Activated CD8-positive, alpha-beta T cell treated with anti-CD3 and anti-CD28 coated beads for 36 hours (primary cell): Measurements from ENCODE around the gene DNHD1. TPM values are rescaled to one million over a fixed set of nuclear protein-coding genes. Genes with fewer than 3 reads are reported as not detected.
"Not testable (repeated sequence)": the region's sequence is repeated elsewhere in the genome, so short reads cannot be mapped to it uniquely, and the experiment has no call there.

ENCODE experiments used
- ATAC-seq: fragments of 200-7000 bp; cut with Tn5 transposase; one replicate; pipeline ENCODE4 v1.10.0; 2021; ENCODE audit warnings: mild to moderate bottlenecking, moderate library complexity
- CTCF ChIA-PET: fragments of 350-600 bp; sonication (Branson Sonifier 250); formaldehyde crosslinking; loops from one replicate; lab custom pipeline; 2021; ENCODE audit warnings: antibody characterized with exemption; lab: Charles Lee
- POLR2A ChIA-PET: fragments of 350-600 bp; sonication (Branson Sonifier 250); formaldehyde crosslinking; loops from one replicate; lab custom pipeline; 2021; ENCODE audit warnings: antibody characterized with exemption; lab: Charles Lee
- DNase-seq: peaks from one replicate; pipeline ENCODE4 v3.0.0-alpha.2; 2020
- H3K27ac Mint-ChIP-seq: one replicate; pipeline ENCODE4 v1.8.0; 2021; ENCODE audit warnings: mild to moderate bottlenecking, mixed read lengths
- H3K27me3 Mint-ChIP-seq: one replicate; pipeline ENCODE4 v1.8.0; 2021; ENCODE audit warnings: mixed read lengths
- H3K36me3 Mint-ChIP-seq: one replicate; pipeline ENCODE4 v1.8.0; 2021; ENCODE audit warnings: low read depth, mixed read lengths
- H3K4me1 Mint-ChIP-seq: one replicate; pipeline ENCODE4 v1.8.0; 2021; ENCODE audit warnings: low read depth, mixed read lengths
- H3K4me3 Mint-ChIP-seq: one replicate; pipeline ENCODE4 v1.8.0; 2021; ENCODE audit warnings: mild to moderate bottlenecking, moderate library complexity, mixed read lengths
- H3K9me3 Mint-ChIP-seq: one replicate; pipeline ENCODE4 v1.8.0; 2021; ENCODE audit warnings: mixed read lengths
- CTCF ChIP-seq: fragments of 200-600 bp; IDR thresholded peaks from one replicate; pipeline ENCODE4 v1.8.0; 2022; ENCODE audit warnings: antibody characterized with exemption, mild to moderate bottlenecking
- intact Hi-C: fragments of 100-400 bp; cut with micrococcal nuclease; formaldehyde crosslinking; loops from one replicate; pipeline ENCODE4 v1.10.0; 2022
- total RNA-seq, 2 experiments: library from RNA; stranded (reverse); gene quantifications; one replicate each; pipeline ENCODE4 v1.2.3, GENCODE V29; 2021

Gene DNHD1
- total RNA-seq, 2 experiments from 2014 or later, result 27.5 to 28.2 TPM

DNA sequence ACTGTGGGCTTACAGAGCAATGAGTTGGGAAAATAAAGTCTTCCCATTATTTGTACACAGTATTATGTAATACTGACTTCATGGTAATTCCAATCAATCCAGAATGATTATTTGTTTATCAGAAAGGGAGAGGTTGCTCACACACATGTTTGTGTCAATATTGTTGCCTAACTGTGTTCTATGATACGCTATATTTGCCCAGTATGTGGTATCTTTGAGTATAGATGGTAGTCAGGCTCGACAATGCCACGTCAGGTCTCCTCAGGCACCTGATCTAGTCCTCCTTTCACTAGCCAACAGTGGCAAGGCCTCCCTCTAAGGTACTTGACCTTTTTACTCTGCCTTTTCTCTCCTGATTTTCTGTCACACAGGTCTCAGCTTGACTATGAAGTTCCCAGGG lies 5.3 kb downstream of the DNHD1 start:
- CTCF ChIA-PET, result interaction anchor here (1.8 to 1.9 kb wide), 2 partner anchors 11 to 123 kb away, joined by 5 to 14 read pairs; no protein-coding TSS in a partner anchor

GRCh38 chr11:6504166-6504565 lies 7.1 kb downstream of the DNHD1 start:
- Mint-ChIP-seq H3K27me3 (no peaks in the 10 kb centered on the region), H3K36me3 (peaks cover 19% of the 10 kb centered on the region), H3K4me3 (no peak overlapping the region), H3K9me3 (no peaks in the 10 kb centered on the region), H3K4me1 (peaks cover 4% of the 10 kb centered on the region), H3K27ac (peak overlapping the region; percentile 35)
- no peak for TF ChIP-seq CTCF
- intact Hi-C loops, result no loop called here
- ChIA-PET CTCF (interaction anchor here (1.1 to 5.9 kb wide), 13 partner anchors 9 to 252 kb away, joined by 3 to 77 read pairs (median 5); partner anchors contain the start of gene DNHD1), POLR2A (interaction anchor here (3.5 kb wide), 1 partner anchor 22 kb away, joined by 13 read pairs; the partner anchor contains the start of genes ARFIP2 and TIMM10B)
- DNase-seq (no peak), ATAC-seq (no peak)

More for the DNA sequence above, 5.3 kb downstream of the DNHD1 start:
- no peaks in the 10 kb centered on the region for H3K27me3 Mint-ChIP-seq
- H3K4me1 Mint-ChIP-seq, result peaks cover 4% of the 10 kb centered on the region
- H3K9me3 Mint-ChIP-seq, result no peaks in the 10 kb centered on the region
- no peak for TF ChIP-seq CTCF
- H3K27ac Mint-ChIP-seq, result no peak overlapping the region
- intact Hi-C loops, result no loop called here
- no peak for ATAC-seq
- H3K36me3 Mint-ChIP-seq, result peaks cover 19% of the 10 kb centered on the region
- no peak for DNase-seq
- H3K4me3 Mint-ChIP-seq, result no peak overlapping the region
- POLR2A ChIA-PET, result interaction anchor here (1.1 kb wide), 1 partner anchor 128 kb away, joined by 4 read pairs; no protein-coding TSS in a partner anchor

- H3K9me3 Mint-ChIP-seq, result no peaks in the 10 kb centered on the region
- H3K27me3 Mint-ChIP-seq, result no peaks in the 10 kb centered on the region
- ChIA-PET POLR2A (interaction anchor here (1.9 to 3.5 kb wide), 2 partner anchors 24 to 99 kb away, joined by 4 to 13 read pairs; partner anchors contain the start of genes ARFIP2, ILK and TIMM10B), CTCF (interaction anchor here (0.7 to 5.9 kb wide), 36 partner anchors 9 to 251 kb away, joined by 3 to 77 read pairs (median 5); partner anchors contain the start of genes ARFIP2, DNHD1 and TIMM10B)
- H3K27ac Mint-ChIP-seq, result no peak overlapping the region
- intact Hi-C loops, result loop anchor here (5.0 kb wide), 1 partner anchor 128 kb away; no protein-coding TSS in a partner anchor
- peaks cover 4% of the 10 kb centered on the region for H3K4me1 Mint-ChIP-seq
- no peak overlapping the region for H3K4me3 Mint-ChIP-seq
- peaks cover 21% of the 10 kb centered on the region for H3K36me3 Mint-ChIP-seq
- DNase-seq, result peak; percentile 12
- ATAC-seq, result peak; percentile 69
- peak; percentile 57 for TF ChIP-seq CTCF
Measured at GRCh38 chr11:6505577-6506240, 8.6 kb downstream of the DNHD1 start.

DNA sequence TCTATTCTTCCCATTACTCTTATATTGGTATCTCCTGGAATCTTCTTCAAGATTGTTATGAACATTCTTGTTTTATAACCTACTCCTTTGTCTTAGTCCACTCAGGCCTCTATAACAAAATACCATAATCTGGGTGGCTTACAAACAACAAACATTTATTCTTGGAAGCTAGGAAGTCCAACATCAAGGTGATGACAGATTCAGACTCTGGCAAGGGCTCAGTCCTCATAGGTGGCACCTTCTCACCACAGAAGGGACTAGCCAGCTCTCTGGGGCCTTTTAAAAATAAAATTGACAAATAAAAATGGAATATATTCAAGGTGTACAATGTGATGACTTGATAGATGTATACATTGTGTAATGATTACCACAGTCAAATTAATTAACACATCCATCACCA lies 19.8 kb downstream of the DNHD1 start:
- TF ChIP-seq CTCF, result no peak
- ATAC-seq (no peak), DNase-seq (no peak)
- Mint-ChIP-seq H3K27me3 (no peaks in the 10 kb centered on the region), H3K9me3 (no peaks in the 10 kb centered on the region), H3K27ac (no peak overlapping the region), H3K4me3 (no peak overlapping the region), H3K4me1 (no peaks in the 10 kb centered on the region), H3K36me3 (peaks cover 39% of the 10 kb centered on the region)
- CTCF ChIA-PET, result no interaction called here
- POLR2A ChIA-PET, result no interaction called here
- intact Hi-C loops, result no loop called here

DNA sequence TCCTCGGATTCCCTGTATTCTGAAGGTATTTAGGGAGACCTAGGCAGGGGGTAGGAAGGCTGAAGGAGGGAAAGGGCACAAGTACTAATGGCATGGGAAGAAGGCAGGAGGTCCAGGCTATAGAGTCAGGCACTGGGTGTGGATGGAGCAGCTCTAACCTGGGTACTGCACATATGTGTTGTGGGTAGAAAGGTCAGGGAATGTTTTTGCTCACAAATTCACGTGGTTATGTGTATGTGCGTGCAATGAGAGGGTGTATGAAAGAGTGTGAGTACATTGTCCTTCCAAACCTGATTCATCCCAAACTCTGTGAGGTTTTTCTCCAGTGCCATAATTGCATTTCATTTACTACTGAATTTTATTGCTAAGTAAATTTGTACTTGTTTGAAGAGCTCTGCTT lies 23.2 kb downstream of the DNHD1 start:
- ATAC-seq (no peak), DNase-seq (no peak)
- no peaks in the 10 kb centered on the region for H3K9me3 Mint-ChIP-seq
- CTCF ChIA-PET, result interaction anchor here (1.0 to 1.5 kb wide), 4 partner anchors 10 to 292 kb away, joined by 3 to 8 read pairs (median 6); no protein-coding TSS in a partner anchor
- H3K27me3 Mint-ChIP-seq, result no peaks in the 10 kb centered on the region
- POLR2A ChIA-PET, result interaction anchor here (1.7 kb wide), 1 partner anchor 11 kb away, joined by 6 read pairs; no protein-coding TSS in a partner anchor
- no peak overlapping the region for H3K27ac Mint-ChIP-seq
- peaks cover 43% of the 10 kb centered on the region for H3K36me3 Mint-ChIP-seq
- intact Hi-C loops, result no loop called here
- H3K4me3 Mint-ChIP-seq, result no peak overlapping the region
- TF ChIP-seq CTCF, result no peak
- H3K4me1 Mint-ChIP-seq, result peaks cover 26% of the 10 kb centered on the region

DNA sequence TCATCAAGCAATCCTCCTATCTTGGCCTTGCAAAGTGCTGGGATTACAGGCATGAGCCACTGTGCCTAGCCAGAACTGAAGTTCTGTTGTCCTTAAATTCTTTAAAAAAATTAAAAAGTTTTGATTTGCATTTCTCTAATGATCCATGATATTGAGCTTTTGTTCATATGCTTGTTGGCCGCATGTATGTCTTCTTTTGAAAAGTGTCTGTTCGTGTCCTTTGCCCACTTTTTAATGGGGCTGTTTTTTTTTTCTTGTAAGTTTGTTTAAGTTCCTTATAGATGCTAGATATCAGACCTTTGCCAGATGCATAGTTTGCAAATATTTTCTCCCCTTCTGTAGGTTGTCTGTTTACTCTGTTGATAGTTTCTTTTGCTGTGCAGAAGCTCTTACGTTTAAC lies 24.9 kb downstream of the DNHD1 start:
- ATAC-seq, intact Hi-C loops, H3K27me3 Mint-ChIP-seq, DNase-seq, H3K4me3 Mint-ChIP-seq, H3K9me3 Mint-ChIP-seq, H3K27ac Mint-ChIP-seq: not testable (repeated sequence)
- ChIA-PET CTCF (interaction anchor here (1.0 to 2.6 kb wide), 4 partner anchors 9 to 161 kb away, joined by 3 to 8 read pairs (median 4); partner anchors contain the start of gene MRPL17), POLR2A (interaction anchor here (2.6 kb wide), 1 partner anchor 40 kb away, joined by 8 read pairs; the partner anchor contains the start of genes ARFIP2 and TIMM10B)
- H3K4me1 Mint-ChIP-seq, result peaks cover 41% of the 10 kb centered on the region
- peaks cover 38% of the 10 kb centered on the region for H3K36me3 Mint-ChIP-seq
